Head of caudate nucleus (tissue), 42 donors: ENCODE measurements around the gene GTF2H3.

Experiments used
- DNase-seq, 42 donors: peaks; one replicate each; pipeline versions ENCODE4 v3.0.0 to v3.0.0-alpha.2; 2020 to 2021; ENCODE audit warnings: mixed read lengths in 7 of 42
- intact Hi-C: fragments of 100-400 bp; cut with DNase I; formaldehyde crosslinking; loops from one replicate; pipeline ENCODE4 v1.15.0; 2022

The GTF2H3 gene

GRCh38 chr12:123634142-123634561 lies 523 bp downstream of the GTF2H3 start:
- peak in 3 of 42 donors; percentile 17 to 44 (median 20) for DNase-seq
- intact Hi-C loops = loop anchor here (5.0 kb wide), 1 partner anchor 52 kb away; the partner anchor contains the start of gene TMED2

- no peak for DNase-seq
- intact Hi-C loops = no loop called here
These were observed 10.3 kb downstream of the GTF2H3 start for GRCh38 chr12:123643911-123644310.

DNA sequence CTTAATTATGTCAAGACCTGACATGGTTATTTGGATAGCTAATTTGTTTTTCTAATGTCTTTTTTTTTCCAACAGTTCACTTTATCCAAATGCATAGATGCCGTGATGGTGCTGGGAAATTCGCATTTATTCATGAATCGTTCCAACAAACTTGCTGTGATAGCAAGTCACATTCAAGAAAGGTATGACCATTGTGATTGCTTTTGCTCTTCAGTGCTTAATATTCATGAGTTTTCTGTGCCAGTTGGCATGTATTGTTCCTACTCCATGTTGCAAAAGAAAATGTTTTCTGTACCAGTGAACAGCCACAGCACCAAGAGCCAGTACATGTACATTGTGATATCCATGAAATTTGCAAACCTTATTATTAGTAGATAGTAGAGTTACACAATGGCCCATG lies 11.8 kb downstream of the GTF2H3 start:
- intact Hi-C loops = no loop called here
- no peak for DNase-seq

- no peak for DNase-seq
- intact Hi-C loops = no loop called here
These were observed 12.2 kb downstream of the GTF2H3 start for GRCh38 chr12:123645878-123646277.

DNA sequence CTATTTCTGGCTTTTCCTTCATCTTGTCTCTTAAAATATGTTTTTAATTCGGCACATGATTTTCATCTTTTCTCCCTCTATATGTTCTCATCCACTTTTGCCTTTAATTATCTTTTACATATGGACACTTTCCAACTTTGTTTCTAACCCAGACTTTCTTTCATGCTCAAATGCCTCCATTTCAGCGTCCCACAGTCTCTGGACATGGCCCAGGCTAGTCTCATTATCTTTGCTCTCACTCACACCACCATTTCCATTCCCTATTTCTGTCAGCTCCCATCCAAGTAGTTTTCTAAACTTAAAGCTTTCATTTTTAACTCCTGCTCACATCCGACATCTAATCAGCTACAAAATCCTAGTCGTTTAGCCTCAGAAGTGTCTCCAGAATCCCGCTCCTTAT lies 14.8 kb downstream of the GTF2H3 start:
- no peak for DNase-seq
- intact Hi-C loops = no loop called here

- intact Hi-C loops = no loop called here
- DNase-seq = no peak
These were observed 20.6 kb downstream of the GTF2H3 start for GRCh38 chr12:123654129-123654701.

DNA sequence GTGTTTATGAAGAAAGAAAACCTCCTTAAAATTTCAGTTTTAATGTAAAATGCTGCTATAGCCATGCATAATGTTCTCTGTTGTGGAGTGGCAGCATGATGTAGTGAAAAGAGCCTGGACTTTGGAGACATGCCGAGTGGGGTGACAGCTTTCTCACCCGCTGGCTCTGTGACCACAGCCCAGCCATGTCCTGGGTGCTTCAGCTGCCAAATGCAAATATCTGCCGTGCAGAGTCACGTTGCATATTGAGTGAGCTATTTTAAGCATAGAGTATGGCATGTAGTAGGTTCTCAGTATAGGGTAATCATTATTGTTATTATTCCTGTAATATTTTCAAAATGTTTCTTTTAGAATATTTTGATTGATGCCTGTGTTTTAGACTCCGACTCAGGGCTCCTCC lies 21.8 kb downstream of the GTF2H3 start:
- DNase-seq = peak in 4 of 42 donors; percentile 22 to 42 (median 26)
- intact Hi-C loops = no loop called here

DNA sequence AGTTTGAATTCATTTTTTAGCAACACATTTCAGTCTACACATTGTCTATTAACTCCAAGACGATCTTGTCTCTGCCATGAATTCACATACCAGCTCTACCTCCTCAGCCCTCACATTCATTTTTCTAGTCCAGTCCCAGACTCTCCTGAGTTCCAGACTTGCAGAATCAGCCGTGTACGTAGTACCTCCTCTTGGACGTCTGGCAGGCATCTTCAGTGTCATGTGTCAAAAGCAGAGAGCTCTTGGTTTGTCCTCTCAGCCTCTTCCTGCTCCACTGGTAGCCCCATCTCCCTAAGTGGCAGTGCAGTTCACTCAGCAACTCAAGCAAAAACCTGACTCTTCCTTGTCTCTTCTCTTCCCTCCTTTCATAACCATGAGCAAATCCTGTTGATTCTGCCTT lies 22.8 kb downstream of the GTF2H3 start:
- intact Hi-C loops = no loop called here
- no peak for DNase-seq

DNA sequence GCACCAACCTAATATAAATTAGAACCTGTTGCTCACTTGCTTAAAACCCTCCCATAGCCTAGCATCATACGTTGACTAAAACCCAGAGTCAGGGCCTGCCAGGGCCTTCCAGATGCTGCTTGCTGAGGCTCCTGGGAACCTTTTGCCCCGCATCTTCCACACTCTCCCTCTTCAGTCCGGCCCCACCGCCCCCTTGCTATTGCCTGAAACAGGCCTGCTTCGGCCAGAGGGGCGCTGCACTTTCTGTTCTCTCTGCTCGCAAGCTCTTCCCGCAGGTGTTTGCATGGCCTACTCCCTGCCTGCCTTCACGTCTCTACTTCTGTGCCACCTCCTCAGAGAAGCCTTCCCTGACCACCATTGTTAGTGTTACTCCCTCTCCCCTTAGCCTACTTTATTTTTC lies 23.6 kb downstream of the GTF2H3 start:
- intact Hi-C loops = no loop called here

GRCh38 chr12:123659996-123660727 lies 26.5 kb downstream of the GTF2H3 start:
- no peak for DNase-seq
- intact Hi-C loops = no loop called here

More for the DNA sequence above, 23.6 kb downstream of the GTF2H3 start:
- DNase-seq = no peak

GRCh38 chr12:123667771-123668170 lies 34.1 kb downstream of the GTF2H3 start:
- no peak for DNase-seq
- intact Hi-C loops = no loop called here

DNA sequence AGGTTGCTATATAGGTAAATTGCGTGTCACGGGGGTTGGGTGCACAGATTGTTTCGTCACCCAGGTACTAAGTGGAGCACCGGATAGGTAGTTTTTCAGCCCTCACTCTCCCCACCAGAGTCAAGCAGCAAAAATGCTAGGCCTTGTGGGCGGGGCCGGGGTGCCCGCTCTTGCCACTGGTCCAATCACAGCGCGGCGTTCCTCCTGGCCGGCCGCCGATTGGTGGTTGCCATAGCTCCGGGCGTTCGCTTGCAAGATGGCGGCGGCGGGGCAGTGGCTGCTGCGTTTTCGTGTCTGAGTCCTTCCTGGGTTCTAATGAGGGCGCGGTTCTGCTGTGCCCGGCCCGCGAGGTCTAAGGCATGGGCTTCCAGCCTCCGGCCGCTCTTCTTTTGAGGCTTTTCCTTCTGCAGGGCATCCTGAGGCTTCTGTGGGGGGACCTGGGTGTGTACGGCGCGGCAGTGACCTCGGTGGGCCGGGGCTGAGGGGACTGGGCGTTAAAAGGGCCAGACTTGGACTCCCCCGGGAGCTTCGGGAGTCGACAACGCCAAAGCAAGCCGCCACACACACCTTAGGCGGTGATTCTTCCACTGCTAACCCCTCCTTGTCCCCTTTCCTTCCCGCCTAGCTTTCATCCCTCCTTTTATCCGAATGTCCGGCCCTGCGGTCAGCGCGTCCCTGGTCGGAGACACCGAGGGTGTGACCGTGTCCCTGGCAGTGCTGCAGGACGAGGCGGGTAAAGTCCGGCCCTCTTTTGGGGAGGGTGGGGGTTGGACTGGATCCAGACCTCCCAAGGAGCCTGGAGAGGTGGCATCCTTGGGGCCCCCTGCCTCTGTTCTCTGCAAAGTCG lies 37.5 kb downstream of the GTF2H3 start, which contains the start of gene TCTN2:
TCTN2 (plus strand) TSS at position 232 of the 847 bp plus-strand sequence; CDS start at position 360, 128 bp downstream.
- DNase-seq = peak; percentile 91 to 99 (median 97)
- intact Hi-C loops = no loop called here

- intact Hi-C loops = no loop called here
- no peak for DNase-seq
These were observed 38.2 kb downstream of the GTF2H3 start for GRCh38 chr12:123671876-123672275.

- intact Hi-C loops = no loop called here
- DNase-seq = peak in 9 of 42 donors; percentile 10 to 61 (median 33)
These were observed 41.8 kb downstream of the GTF2H3 start for GRCh38 chr12:123675436-123675835.

GRCh38 chr12:123676616-123677320 lies 43.1 kb downstream of the GTF2H3 start:
- intact Hi-C loops = no loop called here
- no peak for DNase-seq

DNA sequence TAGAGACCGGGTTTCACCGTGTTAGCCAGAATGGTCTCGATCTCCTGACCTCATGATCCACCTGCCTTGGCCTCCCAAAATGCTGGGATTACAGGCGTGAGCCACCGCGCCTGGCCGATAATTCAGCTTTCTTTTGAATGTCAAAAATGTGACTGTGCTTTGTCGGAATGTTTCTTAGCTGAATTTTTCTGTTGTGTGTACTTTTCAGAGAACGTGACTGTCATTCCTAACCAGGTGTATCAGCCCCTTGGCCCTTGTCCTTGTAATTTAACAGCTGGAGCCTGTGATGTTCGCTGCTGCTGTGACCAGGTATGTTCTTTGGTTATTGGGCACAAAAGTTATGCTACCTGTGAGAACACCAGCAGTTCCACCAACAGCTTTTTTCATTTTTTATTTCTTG lies 45.4 kb downstream of the GTF2H3 start:
- intact Hi-C loops = no loop called here

DNA sequence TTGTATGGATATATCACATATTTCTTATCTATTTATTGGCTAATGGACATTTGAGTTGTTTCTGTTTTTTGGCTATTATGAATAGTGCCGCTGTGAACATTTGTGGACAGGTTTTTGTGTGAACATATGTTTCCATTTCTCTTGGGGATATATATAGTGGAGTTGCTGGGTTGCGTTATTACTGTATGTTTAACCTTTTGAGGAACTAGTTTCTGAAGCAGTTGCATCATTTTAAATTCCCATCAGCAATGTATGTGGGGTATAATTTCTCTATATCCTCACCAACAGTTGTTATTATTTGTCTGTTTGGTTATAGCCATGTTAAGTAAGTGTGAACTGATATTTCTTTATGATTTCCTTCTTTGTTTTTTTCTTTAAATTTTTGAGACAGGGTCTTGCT lies 48.0 kb downstream of the GTF2H3 start:
- intact Hi-C loops = no loop called here
- DNase-seq = no peak

More for the DNA sequence above, 45.4 kb downstream of the GTF2H3 start:
- no peak for DNase-seq

DNA sequence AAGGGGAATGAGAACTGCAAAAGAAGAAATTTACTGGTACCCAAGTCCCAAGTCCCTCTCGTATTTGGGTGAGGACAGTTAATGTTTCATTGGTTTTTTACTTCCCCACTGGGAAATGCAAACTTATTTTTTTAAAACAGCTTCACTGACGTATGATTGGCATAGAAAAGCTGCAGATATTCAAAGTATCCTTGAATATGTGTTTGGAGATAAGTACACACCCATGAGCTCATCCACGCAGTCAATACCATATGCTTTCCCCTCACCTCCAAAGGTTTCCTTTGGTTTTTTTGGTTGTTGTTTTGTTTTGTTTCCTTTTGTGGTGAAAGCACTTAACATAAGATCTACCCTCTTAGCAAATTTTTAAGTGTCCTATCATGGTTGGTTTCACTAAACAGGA lies 50.3 kb downstream of the GTF2H3 start:
- DNase-seq = no peak
- intact Hi-C loops = no loop called here

GRCh38 chr12:123686636-123687190 lies 53.1 kb downstream of the GTF2H3 start:
- intact Hi-C loops = no loop called here
- DNase-seq = no peak
